ES-I3 (cell line): Measurements from ENCODE around the gene ASS1.

ENCODE experiments used
- H3K36me3 ChIP-seq: 2 replicates; pipeline ENCODE4 v1.6.1; 2013; ENCODE audit warnings: mild to moderate bottlenecking, low read length, control low read depth, moderate library complexity; ENCODE audit not compliant: insufficient read depth
- H3K4me1 ChIP-seq: 2 replicates; pipeline ENCODE4 v1.6.1; 2013; ENCODE audit warnings: mild to moderate bottlenecking, control low read depth, low read length; ENCODE audit not compliant: insufficient read depth
- H3K9ac ChIP-seq: 2 replicates; pipeline ENCODE4 v1.6.1; 2013; ENCODE audit warnings: low read depth, mild to moderate bottlenecking, low read length, moderate library complexity
- H3K9me3 ChIP-seq: 2 replicates; pipeline ENCODE4 v1.6.1; 2013; ENCODE audit warnings: mild to moderate bottlenecking, low read length, moderate library complexity; ENCODE audit not compliant: control insufficient read depth, insufficient read depth

The ASS1 gene

DNA sequence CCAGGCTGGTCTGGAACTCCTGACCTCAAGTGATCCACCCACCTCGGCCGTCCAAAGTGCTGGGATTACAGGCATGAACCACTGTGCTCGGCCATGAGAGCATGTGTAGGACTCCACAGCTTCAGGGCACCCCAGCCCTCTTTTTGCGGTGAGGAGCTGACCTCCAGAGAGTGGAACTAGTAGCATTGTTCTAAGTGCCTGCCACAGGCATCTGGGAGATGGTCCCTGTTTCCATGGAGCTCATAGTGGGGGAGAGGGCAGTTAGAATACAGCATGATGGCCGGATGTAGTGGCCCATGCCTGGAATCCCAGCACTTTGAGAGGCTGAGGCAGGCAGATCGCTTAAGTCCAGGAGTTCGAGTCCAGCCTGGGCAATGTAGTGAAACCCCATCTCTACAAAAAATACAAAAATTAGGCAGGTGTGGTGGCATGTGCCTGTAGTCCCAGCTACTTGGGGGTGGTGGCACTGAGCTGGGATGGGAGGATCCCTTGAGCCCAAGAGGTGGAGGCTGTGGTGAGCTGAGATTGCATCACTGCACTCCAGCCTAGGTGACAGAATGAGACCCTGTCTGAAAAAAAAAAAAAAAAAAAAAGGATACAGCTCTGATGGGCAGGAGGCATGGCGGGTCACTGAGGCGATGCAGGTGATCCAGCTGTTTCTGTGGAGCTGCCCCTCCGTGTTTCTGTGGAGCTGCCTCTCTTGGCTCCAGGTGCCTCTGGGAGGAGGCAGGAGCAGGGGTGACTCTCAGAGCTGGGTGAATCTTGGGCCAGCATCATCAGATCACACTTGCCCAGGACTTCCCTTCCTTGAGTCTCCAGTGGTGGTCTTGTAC is 4.2 kb downstream of the ASS1 start:
- Histone ChIP-seq H3K9ac (no peak overlapping the region), H3K36me3 (no peaks in the 10 kb centered on the region)

DNA sequence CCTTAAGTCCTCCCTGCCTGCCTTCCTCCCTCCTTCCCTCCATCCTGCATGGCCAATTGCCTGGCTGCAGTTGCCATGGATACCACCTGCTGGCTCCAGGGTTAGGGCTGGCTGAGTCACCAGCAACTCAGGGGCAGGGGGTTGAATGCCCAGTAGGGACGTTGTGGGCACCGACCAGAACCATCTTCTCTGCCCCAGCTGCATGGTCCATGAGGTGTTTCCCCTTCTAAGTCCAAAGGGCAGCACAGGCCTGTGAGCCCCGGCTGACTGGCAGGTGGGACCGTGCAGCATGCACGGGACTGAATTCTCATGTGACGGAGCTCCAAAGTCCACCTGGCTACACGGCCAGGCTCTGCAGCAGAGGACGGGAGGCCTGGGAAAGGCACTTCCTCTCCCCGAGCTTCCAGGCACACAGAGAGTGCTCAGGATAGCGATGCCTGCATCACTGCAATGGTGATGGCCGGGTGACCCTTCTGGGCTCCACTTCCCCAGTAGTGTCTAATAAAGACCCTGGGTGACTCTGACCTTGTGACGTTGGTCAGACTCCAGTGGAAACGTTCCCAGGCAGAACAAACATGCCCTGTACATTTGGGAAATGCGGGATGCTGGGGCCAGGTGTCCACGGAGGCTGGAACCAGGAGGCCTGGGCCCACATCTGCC is 5.7 kb downstream of the ASS1 start:
- H3K9ac ChIP-seq = no peak overlapping the region
- H3K4me1 ChIP-seq = peaks cover 45% of the 10 kb centered on the region
- H3K9me3 ChIP-seq = no peaks in the 10 kb centered on the region
- no peaks in the 10 kb centered on the region for H3K36me3 ChIP-seq

More for the DNA sequence above, 4.2 kb downstream of the ASS1 start:
- Histone ChIP-seq H3K4me1 (peaks cover 45% of the 10 kb centered on the region), H3K9me3 (no peaks in the 10 kb centered on the region)

DNA sequence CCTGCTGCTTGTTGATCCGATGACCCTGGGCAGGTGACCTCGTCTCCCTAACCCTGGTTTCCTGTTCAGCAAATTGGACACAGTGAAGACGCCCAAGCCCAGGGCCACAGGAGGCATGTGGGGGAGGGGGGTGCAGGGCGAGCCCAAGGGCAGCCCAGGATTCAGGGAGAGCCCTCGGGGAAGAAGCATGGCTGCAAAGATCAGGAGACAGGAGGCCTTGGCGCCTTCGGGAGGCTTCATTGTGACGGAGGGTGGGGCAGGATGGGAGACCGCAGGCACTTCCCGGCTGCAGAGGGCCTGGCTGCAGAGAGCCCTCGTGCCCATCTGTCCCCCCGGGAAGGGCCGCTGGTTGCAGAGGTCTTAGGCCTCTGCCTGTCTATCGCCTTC is 6.2 kb downstream of the ASS1 start:
- no peaks in the 10 kb centered on the region for H3K36me3 ChIP-seq
- no peaks in the 10 kb centered on the region for H3K9me3 ChIP-seq
- H3K4me1 ChIP-seq = peaks cover 41% of the 10 kb centered on the region
- H3K9ac ChIP-seq = no peak overlapping the region

DNA sequence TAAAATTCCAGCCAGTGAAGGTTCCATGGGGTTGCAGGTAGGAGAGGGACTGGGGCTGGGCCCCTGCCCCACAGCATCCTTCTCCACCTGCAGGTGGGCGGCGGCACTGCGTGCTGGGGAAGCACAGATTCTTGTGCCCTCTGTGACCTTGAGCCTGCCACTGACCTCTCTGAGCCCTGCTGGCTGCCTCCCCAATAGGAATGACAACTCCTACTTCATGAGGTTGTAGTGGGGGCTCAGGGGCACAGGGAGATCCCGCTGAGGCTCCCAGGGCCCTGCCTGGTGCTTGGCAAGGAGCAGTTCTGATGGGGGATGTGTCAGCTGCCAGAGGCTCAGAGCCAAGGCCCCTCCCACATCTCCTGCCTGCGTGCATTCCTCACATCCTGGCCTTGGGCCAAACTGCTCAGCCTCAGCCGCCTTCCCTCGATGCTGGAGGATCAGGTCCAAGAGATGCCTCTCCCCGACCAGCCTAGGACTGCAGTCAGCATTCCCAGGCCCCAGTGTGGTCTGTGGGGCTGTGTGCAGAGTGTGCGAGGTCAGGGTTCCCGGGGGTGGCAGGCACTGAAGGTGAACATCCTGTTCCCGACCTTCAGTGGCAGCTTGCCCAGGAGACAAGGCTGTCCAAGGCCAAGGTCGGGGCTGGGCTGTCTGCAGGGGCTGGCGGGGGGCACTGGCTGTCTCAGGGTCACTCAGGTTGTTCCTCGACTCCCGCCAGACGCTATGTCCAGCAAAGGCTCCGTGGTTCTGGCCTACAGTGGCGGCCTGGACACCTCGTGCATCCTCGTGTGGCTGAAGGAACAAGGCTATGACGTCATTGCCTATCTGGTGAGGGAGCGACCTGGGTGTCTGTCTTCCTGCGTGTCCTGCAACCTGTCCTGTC is 7.0 kb downstream of the ASS1 start:
- Histone ChIP-seq H3K4me1 (peaks cover 37% of the 10 kb centered on the region), H3K36me3 (no peaks in the 10 kb centered on the region), H3K9me3 (no peaks in the 10 kb centered on the region), H3K9ac (no peak overlapping the region)

DNA sequence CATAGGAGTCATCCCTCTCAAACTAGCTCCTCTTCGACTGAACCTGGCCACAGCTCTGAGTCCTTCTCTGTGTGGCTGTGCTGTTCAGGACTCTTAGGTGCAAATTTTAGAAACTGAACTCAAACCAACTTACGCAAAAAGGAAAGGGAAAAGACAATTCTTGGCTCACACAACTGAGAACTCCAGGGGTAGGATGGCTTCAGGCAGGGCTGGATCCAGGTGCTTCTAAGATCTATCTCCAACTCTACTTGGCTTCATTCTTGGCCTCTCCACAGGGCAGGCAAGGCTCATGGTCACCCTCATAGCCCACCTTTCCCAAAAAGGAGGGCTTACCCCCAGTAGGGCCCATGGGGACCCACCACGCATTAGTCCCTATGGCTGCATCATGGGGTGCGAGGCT is 8.1 kb downstream of the ASS1 start:
- no peaks in the 10 kb centered on the region for H3K9me3 ChIP-seq
- H3K36me3 ChIP-seq = no peaks in the 10 kb centered on the region
- H3K9ac ChIP-seq = no peak overlapping the region
- peaks cover 27% of the 10 kb centered on the region for H3K4me1 ChIP-seq

DNA sequence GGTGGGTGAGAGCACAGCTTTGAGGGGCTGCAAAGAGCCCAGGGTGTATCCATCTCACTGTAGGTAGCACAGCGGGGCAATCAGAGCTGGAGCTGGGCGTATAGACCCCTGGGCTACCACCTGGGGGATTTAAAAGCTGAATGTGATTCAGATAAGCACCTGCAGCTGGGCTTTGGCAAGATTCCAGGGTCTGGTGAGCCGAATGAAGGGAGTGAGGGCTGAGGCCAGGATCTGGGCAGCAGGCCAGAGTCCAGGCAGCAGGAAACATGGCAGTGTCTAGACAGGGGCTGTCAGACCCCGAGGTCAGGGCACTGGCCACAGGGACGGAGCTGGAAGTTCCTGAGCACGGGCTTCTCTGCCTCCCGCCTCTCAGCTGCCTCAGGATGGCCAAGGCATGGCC is 8.7 kb downstream of the ASS1 start:
- Histone ChIP-seq H3K9me3 (no peaks in the 10 kb centered on the region), H3K9ac (no peak overlapping the region), H3K36me3 (no peaks in the 10 kb centered on the region; the same call in 1 of the 2 replicates), H3K4me1 (peaks cover 22% of the 10 kb centered on the region; the same call in 1 of the 2 replicates)

DNA sequence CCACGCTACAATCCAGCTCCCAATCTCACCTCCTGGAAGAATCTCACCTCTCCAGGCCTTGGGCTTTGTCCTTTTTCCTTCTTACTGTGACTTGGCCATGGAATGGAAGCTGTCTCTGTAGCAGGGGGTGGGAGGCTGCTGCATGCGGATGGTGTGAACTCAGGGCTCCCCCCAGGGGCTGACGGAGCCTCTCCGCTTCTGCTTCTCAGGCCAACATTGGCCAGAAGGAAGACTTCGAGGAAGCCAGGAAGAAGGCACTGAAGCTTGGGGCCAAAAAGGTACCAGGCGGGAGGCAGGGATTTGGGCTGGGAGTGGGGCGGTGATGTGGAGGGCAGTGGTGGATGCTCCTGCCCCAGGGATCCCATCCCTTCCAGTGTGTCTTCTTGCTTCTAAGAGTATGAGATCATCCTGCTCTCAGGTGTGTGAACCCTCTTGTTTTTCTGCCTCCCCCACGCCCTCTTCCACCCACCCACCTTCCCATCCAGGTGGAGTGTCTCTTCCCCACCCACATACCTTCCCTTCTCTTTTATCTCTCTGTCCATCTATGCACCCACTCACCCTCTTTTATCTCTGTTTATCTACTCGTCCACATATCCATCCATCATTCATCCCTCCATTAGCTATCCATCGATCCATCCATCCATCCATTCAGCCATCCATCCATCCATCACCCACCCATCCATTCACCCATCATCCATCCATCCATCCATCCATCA is 9.5 kb downstream of the ASS1 start:
- Histone ChIP-seq H3K9me3 (no peaks in the 10 kb centered on the region), H3K9ac (no peak overlapping the region), H3K36me3 (no peaks in the 10 kb centered on the region; the same call in 1 of the 2 replicates), H3K4me1 (peaks cover 22% of the 10 kb centered on the region; the same call in 1 of the 2 replicates)

DNA sequence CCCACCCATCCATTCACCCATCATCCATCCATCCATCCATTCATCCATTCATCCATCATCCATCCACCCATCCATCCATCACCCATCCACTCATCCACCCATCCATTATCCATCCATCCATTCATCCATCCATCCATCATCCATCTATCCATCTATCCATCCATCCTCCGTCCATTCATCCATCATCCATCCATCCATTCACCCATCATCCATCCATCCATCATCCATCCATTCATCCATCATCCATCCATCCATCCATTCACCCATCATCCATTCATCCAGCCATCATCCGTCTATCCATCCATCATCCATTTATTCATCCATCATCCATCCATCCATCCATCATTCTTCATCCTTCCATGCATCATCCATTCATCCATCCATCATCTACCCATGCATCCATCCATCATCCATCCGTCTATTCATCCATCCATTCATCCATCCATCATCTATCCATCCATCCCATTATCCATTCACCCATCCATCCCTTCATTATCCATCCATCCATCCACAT is 10.1 kb downstream of the ASS1 start:
- Histone ChIP-seq H3K9ac (no peak overlapping the region), H3K36me3 (no peaks in the 10 kb centered on the region; the same call in 1 of the 2 replicates), H3K9me3 (no peaks in the 10 kb centered on the region), H3K4me1 (peaks cover 22% of the 10 kb centered on the region; the same call in 1 of the 2 replicates)

DNA sequence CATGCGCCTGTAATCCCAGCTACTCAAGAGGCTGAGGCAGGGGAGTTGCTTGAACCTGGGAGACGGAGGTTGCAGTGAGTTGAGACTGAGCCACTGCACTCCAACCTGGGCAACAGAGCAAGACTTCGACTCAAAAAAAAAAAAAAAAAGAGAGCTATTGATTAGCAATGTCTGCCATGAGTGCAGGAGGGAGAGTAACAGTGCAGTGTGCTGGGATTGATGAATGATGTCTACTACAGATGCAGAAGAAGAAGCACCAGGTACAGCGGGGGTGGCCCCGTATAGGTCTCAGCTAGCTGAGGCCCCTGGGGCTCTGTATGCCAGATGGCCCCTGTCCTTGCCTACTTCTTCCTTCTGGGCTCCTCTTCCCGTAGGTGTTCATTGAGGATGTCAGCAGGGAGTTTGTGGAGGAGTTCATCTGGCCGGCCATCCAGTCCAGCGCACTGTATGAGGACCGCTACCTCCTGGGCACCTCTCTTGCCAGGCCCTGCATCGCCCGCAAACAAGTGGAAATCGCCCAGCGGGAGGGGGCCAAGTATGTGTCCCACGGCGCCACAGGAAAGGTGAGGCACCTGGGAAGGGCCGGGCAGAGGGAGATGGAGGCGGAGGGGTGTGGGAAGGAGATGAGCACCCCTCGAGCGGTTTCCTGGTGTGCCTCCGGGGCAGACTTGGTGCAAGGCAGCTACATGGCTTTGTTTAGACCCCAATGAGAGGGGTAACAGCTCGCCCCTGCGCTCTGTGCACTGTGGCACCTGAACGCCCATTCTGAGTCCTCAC is 13.5 kb downstream of the ASS1 start:
- Histone ChIP-seq H3K36me3 (no peaks in the 10 kb centered on the region; the same call in 1 of the 2 replicates), H3K4me1 (peaks cover 4% of the 10 kb centered on the region; the same call in 1 of the 2 replicates), H3K9me3 (no peaks in the 10 kb centered on the region), H3K9ac (no peak overlapping the region)

DNA sequence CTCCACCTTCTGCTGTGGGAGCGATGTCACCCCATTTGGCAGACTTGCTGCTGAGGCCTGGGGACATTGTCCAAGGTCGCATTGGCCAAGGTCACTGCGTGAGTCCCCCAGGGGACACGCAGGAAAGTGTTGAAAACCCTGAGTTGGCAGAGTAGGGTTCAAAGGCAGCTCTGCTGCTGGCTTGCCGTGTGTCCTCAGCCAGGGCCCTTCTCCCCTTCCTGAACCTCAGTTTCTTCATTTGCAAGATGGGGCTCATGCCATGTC is 14.0 kb downstream of the ASS1 start:
- no peaks in the 10 kb centered on the region; the same call in 1 of the 2 replicates for H3K36me3 ChIP-seq
- H3K9ac ChIP-seq = no peak overlapping the region
- H3K9me3 ChIP-seq = no peaks in the 10 kb centered on the region
- peaks cover 4% of the 10 kb centered on the region; the same call in 1 of the 2 replicates for H3K4me1 ChIP-seq

DNA sequence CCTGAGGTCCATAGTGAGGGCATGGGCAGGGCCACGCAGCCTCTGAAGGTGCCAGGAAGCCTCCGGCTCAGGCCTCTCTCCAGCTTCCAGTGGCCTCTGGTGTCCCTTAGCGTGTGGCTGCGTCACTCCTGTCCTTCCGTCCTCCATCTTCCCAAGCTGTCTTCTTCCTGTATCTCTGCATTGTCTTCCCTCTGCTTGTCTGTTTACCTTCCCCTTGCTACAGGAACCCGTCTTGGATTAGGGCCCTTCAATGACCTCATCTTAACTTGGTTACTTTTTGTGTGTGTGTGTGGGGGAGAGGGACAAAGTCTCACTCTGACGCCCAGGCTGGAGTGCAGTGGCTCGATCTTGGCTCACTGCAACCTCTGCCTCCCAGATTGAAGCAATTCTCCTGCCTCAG is 14.4 kb downstream of the ASS1 start:
- Histone ChIP-seq H3K9me3 (no peaks in the 10 kb centered on the region), H3K36me3 (no peaks in the 10 kb centered on the region; the same call in 1 of the 2 replicates), H3K9ac (no peak overlapping the region), H3K4me1 (peaks cover 4% of the 10 kb centered on the region; the same call in 1 of the 2 replicates)

DNA sequence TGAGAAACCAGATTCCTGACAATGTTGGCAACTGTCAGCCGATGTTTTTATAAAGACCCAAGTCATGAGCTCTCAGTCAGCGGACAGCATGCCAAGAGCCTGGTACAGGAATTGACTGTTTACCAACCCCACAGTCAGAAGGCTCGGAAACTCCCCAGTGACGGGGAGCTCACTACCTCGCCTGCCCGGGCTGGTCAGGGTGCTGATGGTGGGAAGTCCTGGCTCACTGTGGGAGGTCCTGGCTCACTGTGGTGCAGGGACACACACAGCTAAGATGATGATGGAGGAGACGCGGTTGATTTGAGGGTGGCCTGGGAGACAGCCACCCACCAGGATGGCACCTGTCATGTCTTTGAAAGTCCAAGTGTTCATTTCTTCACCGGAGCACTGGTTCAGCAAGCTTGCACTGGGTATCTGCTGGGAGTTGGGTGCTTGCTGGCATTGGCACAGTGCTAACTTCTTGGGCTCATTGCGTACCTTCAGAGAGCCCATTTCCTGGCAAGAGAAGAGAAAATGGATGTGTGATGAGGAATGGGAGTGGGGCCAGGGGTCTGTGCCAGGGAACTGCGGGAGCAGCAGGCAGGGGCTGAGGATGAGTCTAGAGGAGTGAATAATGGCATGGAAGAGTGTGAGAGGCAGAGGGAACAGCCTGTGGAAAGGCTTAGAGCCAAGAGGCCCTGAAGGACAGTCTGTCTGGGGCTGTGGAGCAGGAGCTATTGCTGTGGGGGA is 15.3 kb downstream of the ASS1 start:
- Histone ChIP-seq H3K36me3 (no peaks in the 10 kb centered on the region; the same call in 1 of the 2 replicates), H3K4me1 (peaks cover 4% of the 10 kb centered on the region; the same call in 1 of the 2 replicates), H3K9me3 (no peaks in the 10 kb centered on the region), H3K9ac (no peak overlapping the region)
